ENCODE data around the gene NSG1. TPM values are rescaled to one million over a fixed set of nuclear protein-coding genes. Genes with fewer than 3 reads are reported as not detected.

NSG1 gene
- total RNA-seq, 1 donor from 2014 or later: not detected

- DNase-seq: no peak
Measured at GRCh38 chr4:4374388-4375098, 12.4 kb upstream of the NSG1 start.

DNA sequence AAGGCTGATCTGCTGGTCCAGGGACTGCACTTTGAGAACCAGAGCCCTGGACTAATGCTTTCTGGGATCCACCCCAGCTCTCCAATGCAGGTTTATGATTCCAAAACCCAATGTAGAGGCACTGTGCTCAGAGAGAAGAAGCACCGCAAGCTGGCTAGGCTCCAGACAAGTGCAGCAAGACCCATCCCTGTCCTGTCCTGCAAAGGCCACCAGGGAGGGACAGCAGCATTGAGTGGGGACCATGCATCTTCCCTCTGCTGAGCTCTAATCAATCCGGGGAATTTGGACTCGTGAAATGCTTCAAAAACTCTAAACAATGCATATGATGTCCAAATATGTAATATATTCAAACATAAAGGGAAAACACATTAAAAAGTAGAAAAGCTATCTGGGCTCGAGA is 10.8 kb upstream of the NSG1 start:
- no peak for DNase-seq

GRCh38 chr4:4377191-4377590 is 9.7 kb upstream of the NSG1 start:
- DNase-seq: no peak

GRCh38 chr4:4377732-4378460 is 9.0 kb upstream of the NSG1 start:
- DNase-seq: no peak

- DNase-seq: no peak
Measured at GRCh38 chr4:4379540-4380087, 7.3 kb upstream of the NSG1 start.

- DNase-seq: no peak
Measured at GRCh38 chr4:4383085-4383484, 3.8 kb upstream of the NSG1 start.

- peak; percentile 46 for DNase-seq
Measured at GRCh38 chr4:4384837-4385236, 2.1 kb upstream of the NSG1 start.

- DNase-seq: no peak
Measured at GRCh38 chr4:4385729-4386295, 1.1 kb upstream of the NSG1 start.

GRCh38 chr4:4386296-4386735 is 586 bp upstream of the NSG1 start:
- DNase-seq: no peak

GRCh38 chr4:4387531-4388310 is 819 bp downstream of the NSG1 start:
- DNase-seq: no peak

- DNase-seq: peak; percentile 54
Measured at GRCh38 chr4:4388311-4388790, 1.4 kb downstream of the NSG1 start.

- no peak for DNase-seq
Measured at GRCh38 chr4:4388836-4389575, 2.1 kb downstream of the NSG1 start.

DNA sequence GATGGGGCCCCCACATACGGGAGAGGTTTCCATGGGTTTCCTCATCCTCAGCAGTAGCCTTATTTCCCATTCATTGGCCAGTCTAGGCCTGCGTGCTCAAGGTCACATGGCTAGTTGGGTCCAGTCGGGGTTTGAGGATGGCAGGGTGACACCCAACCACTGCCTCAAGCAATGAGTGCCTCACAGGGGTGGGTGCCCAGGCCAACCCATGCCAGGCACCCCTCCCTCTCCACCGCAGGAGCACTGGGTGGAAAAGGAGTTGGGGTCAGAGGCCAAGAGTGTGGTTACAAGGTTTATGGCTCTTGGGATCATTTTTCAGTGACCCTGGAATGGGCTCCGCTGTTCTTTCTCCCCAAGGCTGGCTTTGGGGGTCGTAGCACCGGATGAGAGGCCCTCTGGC is 3.1 kb downstream of the NSG1 start:
- DNase-seq: no peak

- DNase-seq: no peak
Measured at GRCh38 chr4:4390515-4391240, 3.8 kb downstream of the NSG1 start.

GRCh38 chr4:4391866-4392265 is 5.0 kb downstream of the NSG1 start:
- no peak for DNase-seq

- DNase-seq: no peak
Measured at GRCh38 chr4:4392501-4393183, 5.7 kb downstream of the NSG1 start.

GRCh38 chr4:4394644-4395043 is 7.7 kb downstream of the NSG1 start:
- peak; percentile 40 for DNase-seq

DNA sequence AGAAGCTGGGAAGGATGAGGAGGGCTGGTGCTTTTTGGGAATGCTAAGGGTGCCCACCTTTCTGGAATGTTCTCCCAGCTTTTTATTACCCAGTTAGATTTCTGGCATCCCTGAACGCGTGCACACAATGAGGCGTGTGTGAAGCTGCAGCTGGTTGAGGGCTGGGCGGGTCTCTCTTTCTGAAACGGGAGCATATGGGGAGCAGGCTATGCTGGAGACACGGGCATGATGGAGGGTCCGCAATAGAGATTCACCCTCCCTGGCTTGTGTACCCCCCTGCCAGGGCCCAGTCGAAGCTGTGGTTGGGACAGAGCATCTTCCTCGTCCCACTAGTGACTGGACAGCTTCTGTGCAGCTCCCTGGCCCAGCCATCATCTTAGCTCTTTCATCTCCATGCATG is 8.5 kb downstream of the NSG1 start:
- no peak for DNase-seq

DNA sequence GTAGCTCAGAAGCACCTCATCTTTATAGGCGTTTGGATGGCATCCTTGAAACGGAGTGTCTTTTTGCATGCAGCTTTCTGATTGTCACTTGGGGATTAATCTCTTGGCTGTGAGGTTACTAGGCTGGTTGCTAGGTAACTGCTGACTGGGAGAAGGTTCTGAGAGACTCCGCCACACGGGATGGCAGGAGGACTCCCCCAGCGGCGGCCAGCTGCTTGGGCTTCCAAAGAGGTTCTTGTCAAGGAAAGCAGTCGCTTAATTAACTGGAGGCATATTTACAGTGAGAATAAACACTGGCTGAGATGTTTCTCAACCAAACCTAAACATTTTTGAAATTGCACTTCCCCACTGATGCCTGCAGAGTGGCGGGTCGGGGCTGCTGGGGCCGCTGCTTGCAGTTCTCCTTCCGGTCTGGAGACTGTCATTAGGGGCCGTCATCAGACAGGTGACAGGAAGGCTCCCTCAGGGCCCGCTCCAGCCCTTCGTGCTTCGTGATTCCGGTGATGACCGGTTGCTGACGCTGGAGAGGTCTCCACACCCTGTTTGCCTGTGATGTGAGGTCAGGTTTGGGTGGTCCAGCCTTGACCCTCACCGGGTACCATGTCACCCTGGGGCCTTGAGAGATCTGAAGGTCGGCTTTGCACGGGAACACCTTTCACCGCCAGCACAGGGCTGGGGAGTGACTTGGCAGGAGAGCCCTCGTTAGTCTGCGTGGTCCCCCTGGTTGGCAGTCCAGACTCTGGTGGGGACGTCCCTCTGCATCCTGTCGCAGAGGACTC is 9.1 kb downstream of the NSG1 start:
- DNase-seq: peak; percentile 20
